ENCODE measurements around the gene MMD2.

MMD2 gene

GRCh38 chr7:4873071-4873944 lies 85.7 kb downstream of the MMD2 start:
- FAIRE-seq (peak; percentile 75), DNase-seq (ENCODE audit: insufficient read length, low spot score) (no peak)

GRCh38 chr7:4871930-4872675 lies 86.9 kb downstream of the MMD2 start:
- no peak for FAIRE-seq
- DNase-seq (ENCODE audit: insufficient read length, low spot score), result no peak

GRCh38 chr7:4871056-4871680 lies 87.8 kb downstream of the MMD2 start:
- FAIRE-seq, result no peak
- no peak for DNase-seq (ENCODE audit: insufficient read length, low spot score)

GRCh38 chr7:4868493-4868892 lies 90.5 kb downstream of the MMD2 start:
- no peak for DNase-seq (ENCODE audit: insufficient read length, low spot score)
- FAIRE-seq, result no peak

GRCh38 chr7:4866528-4867496 lies 92.2 kb downstream of the MMD2 start:
- DNase-seq (ENCODE audit: insufficient read length, low spot score) (no peak), FAIRE-seq (no peak)

GRCh38 chr7:4862156-4862555 lies 96.8 kb downstream of the MMD2 start:
- no peak for FAIRE-seq

GRCh38 chr7:4861673-4862072 lies 97.3 kb downstream of the MMD2 start, which contains the start of gene PAPOLB:
Gene PAPOLB (minus strand): TSS chr7:4862030. CDS start chr7:4861810, 220 bp downstream.
- DNase-seq (ENCODE audit: insufficient read length, low spot score) (no peak), FAIRE-seq (no peak)

More at GRCh38 chr7:4862156-4862555, 96.8 kb downstream of the MMD2 start:
- no peak for DNase-seq (ENCODE audit: insufficient read length, low spot score)

- no peak for DNase-seq (ENCODE audit: insufficient read length, low spot score)
- no peak for FAIRE-seq
Measured at GRCh38 chr7:4861227-4861626, 97.8 kb downstream of the MMD2 start.

GRCh38 chr7:4857189-4857588 lies 101.8 kb downstream of the MMD2 start:
- DNase-seq (ENCODE audit: insufficient read length, low spot score) (no peak), FAIRE-seq (no peak)

- DNase-seq (ENCODE audit: insufficient read length, low spot score), result no peak
Measured at GRCh38 chr7:4856336-4857057, 102.5 kb downstream of the MMD2 start.

More at GRCh38 chr7:4856336-4857057, 102.5 kb downstream of the MMD2 start:
- FAIRE-seq, result no peak
